Islet of Langerhans (tissue), 1 donor: ENCODE data around the gene DCX.
A peak's percentile ranks its signal among the peaks of the same experiment; 100 is the strongest.

Source experiments
- FAIRE-seq: peaks from one replicate; lab custom pipeline; 2011; peaks lifted over from hg19 to GRCh38; lab: Jason Lieb, UNC

Gene DCX

GRCh38 chrX:111411983-111412382 lies at the start of gene DCX:
Gene DCX, minus strand, starts transcription at chrX:111412192. Its CDS starts 1,794 bp downstream, at chrX:111410398.
- FAIRE-seq = peak; percentile 36

GRCh38 chrX:111460607-111461006 lies 48.6 kb upstream of the DCX start:
- no peak for FAIRE-seq

- FAIRE-seq = peak; percentile 13
These were observed 35.3 kb upstream of the DCX start for GRCh38 chrX:111447298-111447697.

- peak; percentile 100 for FAIRE-seq
These were observed 33.5 kb upstream of the DCX start for GRCh38 chrX:111445485-111445884.

- no peak for FAIRE-seq
These were observed 32.9 kb upstream of the DCX start for GRCh38 chrX:111444881-111445280.

- FAIRE-seq = no peak
These were observed 32.0 kb upstream of the DCX start for GRCh38 chrX:111443946-111444345.

GRCh38 chrX:111442791-111443190 lies 30.8 kb upstream of the DCX start:
- no peak for FAIRE-seq

- no peak for FAIRE-seq
These were observed 23.5 kb upstream of the DCX start for GRCh38 chrX:111435469-111435868.

- no peak for FAIRE-seq
These were observed 19.0 kb upstream of the DCX start for GRCh38 chrX:111431001-111431400.

- FAIRE-seq = no peak
These were observed 435 bp downstream of the DCX start for GRCh38 chrX:111411557-111411956.

- no peak for FAIRE-seq
These were observed 1.4 kb downstream of the DCX start for GRCh38 chrX:111410590-111411078.

GRCh38 chrX:111409326-111409725 lies 2.7 kb downstream of the DCX start:
- no peak for FAIRE-seq

GRCh38 chrX:111407948-111408347 lies 4.0 kb downstream of the DCX start:
- FAIRE-seq = no peak

GRCh38 chrX:111402344-111402743 lies 9.6 kb downstream of the DCX start:
- FAIRE-seq = peak; percentile 92

- FAIRE-seq = no peak
These were observed 16.8 kb downstream of the DCX start for GRCh38 chrX:111395149-111395548.

GRCh38 chrX:111394569-111394968 lies 17.4 kb downstream of the DCX start:
- FAIRE-seq = no peak

GRCh38 chrX:111387470-111388070 lies 24.4 kb downstream of the DCX start:
- no peak for FAIRE-seq

GRCh38 chrX:111386615-111387233 lies 25.3 kb downstream of the DCX start:
- no peak for FAIRE-seq

- no peak for FAIRE-seq
These were observed 25.9 kb downstream of the DCX start for GRCh38 chrX:111386077-111386476.

- FAIRE-seq = no peak
These were observed 29.7 kb downstream of the DCX start for GRCh38 chrX:111382277-111382676.

GRCh38 chrX:111376897-111377578 lies 35.0 kb downstream of the DCX start:
- peak; percentile 93 for FAIRE-seq

- FAIRE-seq = no peak
These were observed 35.5 kb downstream of the DCX start for GRCh38 chrX:111376486-111376885.

GRCh38 chrX:111375747-111376146 lies 36.2 kb downstream of the DCX start:
- FAIRE-seq = peak; percentile 85

- no peak for FAIRE-seq
These were observed 39.9 kb downstream of the DCX start for GRCh38 chrX:111372086-111372485.
